GM23338 (cell line): ENCODE measurements around the gene MPPED1.

Experiments
- CREB1 ChIP-seq: fragments of 250-450 bp; sonication (Bioruptor Pico); IDR thresholded peaks from 2 replicates; pipeline ENCODE4 v1.5.0; 2020; ENCODE audit warnings: low read depth, mild to moderate bottlenecking, moderate library complexity
- CTCF ChIP-seq, 2 experiments: fragments of 200-600 bp in 1 of 2; sonication (generic) in 1 of 2; conservative IDR thresholded peaks; 2 replicates each; pipeline versions ENCODE4 v1.5.1 to v1.6.1; 2016 to 2017; ENCODE audit warnings: antibody characterized with exemption in 2 of 2, low read depth in 2 of 2, mild to moderate bottlenecking in 2 of 2, moderate library complexity in 1 of 2
- EZH2 ChIP-seq: fragments of 200-600 bp; sonication (generic); IDR thresholded peaks from one replicate; pipeline ENCODE4 v1.8.0; 2017; ENCODE audit warnings: antibody characterized with exemption, mild to moderate bottlenecking, low read depth; ENCODE audit not compliant: unreplicated experiment
- POLR2AphosphoS5 ChIP-seq: IDR thresholded peaks from 2 replicates; pipeline ENCODE4 v1.6.1; 2016; ENCODE audit warnings: antibody characterized with exemption, low read depth

DNA sequence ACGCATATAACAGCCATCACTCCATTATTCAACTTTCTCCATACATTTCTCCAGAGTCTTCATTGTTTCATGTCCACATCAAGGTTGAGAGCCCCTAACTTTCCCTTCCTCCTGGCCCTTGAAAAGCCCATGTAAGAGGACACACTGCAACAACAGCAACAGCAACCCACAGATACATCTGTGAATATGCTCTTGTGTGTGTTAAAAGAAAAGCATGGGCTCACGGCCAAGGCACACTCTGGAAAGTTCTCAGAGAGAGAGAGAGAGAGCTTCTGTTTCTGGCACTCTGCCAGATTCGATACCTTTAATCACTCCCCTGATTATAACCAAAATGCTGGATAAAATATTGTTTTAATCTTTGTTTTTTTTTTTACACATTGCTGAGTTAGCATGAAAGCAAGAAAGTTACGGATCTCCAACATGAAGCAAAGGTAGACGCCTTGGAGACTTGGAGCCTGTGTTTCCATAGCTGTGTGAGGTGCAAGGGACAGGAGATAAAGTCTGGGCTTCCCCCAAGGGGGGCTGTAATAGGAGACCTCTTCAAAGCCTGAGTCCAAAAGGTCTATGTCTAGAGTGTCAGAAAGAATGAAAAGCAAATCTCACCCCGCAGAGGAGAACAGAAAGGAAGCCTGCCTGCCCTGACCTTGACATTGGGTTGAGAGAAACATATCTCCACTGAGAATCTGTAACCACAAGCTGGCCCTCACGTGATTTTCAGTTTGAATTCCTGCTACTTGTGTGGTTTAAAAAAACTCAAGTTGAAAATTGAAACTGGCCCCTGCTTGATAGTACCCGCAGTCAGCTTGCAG is 33.7 kb upstream of the MPPED1 start:
- no peak for TF ChIP-seq POLR2AphosphoS5
- TF ChIP-seq CTCF (conservative IDR thresholded peaks at IDR 0.05; ENCODE audit: low read depth in 2 of 2) = no peak
- no peak for TF ChIP-seq EZH2
- TF ChIP-seq CREB1 (CRISPR knock-in tag) = no peak
